Stimulated activated CD8-positive, alpha-beta memory T cell treated with anti-CD3 and anti-CD28 coated beads, Interleukin-4, amount 100 ng/mL, for 24 hours (primary cell): ENCODE results near the gene FXYD6.

ENCODE experiments used
- DNase-seq: peaks from one replicate; pipeline ENCODE4 v3.0.0-alpha.2; 2020; ENCODE audit warnings: low read depth

The FXYD6 gene

GRCh38 chr11:117842131-117842941 is 34.1 kb downstream of the FXYD6 start:
- DNase-seq, result no peak

GRCh38 chr11:117841551-117842031 is 34.9 kb downstream of the FXYD6 start:
- no peak for DNase-seq

GRCh38 chr11:117840881-117841550 is 35.4 kb downstream of the FXYD6 start:
- DNase-seq, result no peak

GRCh38 chr11:117839936-117840813 is 36.3 kb downstream of the FXYD6 start:
- DNase-seq, result no peak

GRCh38 chr11:117839380-117839881 is 37.0 kb downstream of the FXYD6 start:
- DNase-seq, result no peak

- no peak for DNase-seq
These were observed 37.6 kb downstream of the FXYD6 start for GRCh38 chr11:117838901-117839300.

GRCh38 chr11:117837791-117838190 is 38.7 kb downstream of the FXYD6 start:
- DNase-seq, result no peak

- no peak for DNase-seq
These were observed 39.2 kb downstream of the FXYD6 start for GRCh38 chr11:117837070-117837776.

GRCh38 chr11:117836077-117836960 is 40.1 kb downstream of the FXYD6 start:
- no peak for DNase-seq

- DNase-seq, result no peak
These were observed 40.9 kb downstream of the FXYD6 start for GRCh38 chr11:117835576-117835975.

GRCh38 chr11:117834838-117835443 is 41.5 kb downstream of the FXYD6 start:
- no peak for DNase-seq

- no peak for DNase-seq
These were observed 42.2 kb downstream of the FXYD6 start for GRCh38 chr11:117834068-117834810.

- no peak for DNase-seq
These were observed 43.0 kb downstream of the FXYD6 start for GRCh38 chr11:117833401-117833891.

- DNase-seq, result no peak
These were observed 43.9 kb downstream of the FXYD6 start for GRCh38 chr11:117832511-117832910.

- DNase-seq, result no peak
These were observed 44.6 kb downstream of the FXYD6 start for GRCh38 chr11:117831661-117832415.

- DNase-seq, result no peak
These were observed 45.6 kb downstream of the FXYD6 start for GRCh38 chr11:117830674-117831351.

GRCh38 chr11:117830072-117830471 is 46.4 kb downstream of the FXYD6 start:
- no peak for DNase-seq

GRCh38 chr11:117829369-117829725 is 47.1 kb downstream of the FXYD6 start:
- no peak for DNase-seq
